Breast epithelium (tissue), 4 donors: Measurements from ENCODE around the gene B4GALT6. TPM values are rescaled to one million over a fixed set of nuclear protein-coding genes. Genes with fewer than 3 reads are reported as not detected.

Source experiments
- DNase-seq, 2 donors: peaks; one replicate each; pipeline ENCODE4 v3.0.0-alpha.2; 2019; ENCODE audit warnings: low spot score in 2 of 2
- H3K27ac ChIP-seq, 2 donors: fragments of 200-600 bp; sonication (generic) in 1 of 2; one replicate each; pipeline ENCODE4 v1.5.1; 2016 to 2019; ENCODE audit warnings: mild to moderate bottlenecking in 1 of 2
- H3K27me3 ChIP-seq, 2 donors: fragments of 200-600 bp; sonication (generic) in 1 of 2; one replicate each; pipeline versions ENCODE4 v1.5.1 to v1.6.0; 2017 to 2019; ENCODE audit warnings: control low read depth in 1 of 2, mild to moderate bottlenecking in 1 of 2
- H3K36me3 ChIP-seq: fragments of 200-600 bp; one replicate; pipeline ENCODE4 v1.5.1; 2019
- H3K4me1 ChIP-seq, 2 donors: fragments of 200-600 bp; sonication (generic); one replicate each; pipeline ENCODE4 v1.5.1; 2016 to 2019; ENCODE audit warnings: control low read depth in 1 of 2
- H3K4me3 ChIP-seq, 3 donors: fragments of 200-600 bp; sonication (generic); 1 replicate in 2 of 3; 2 replicates in 1 of 3; pipeline ENCODE4 v1.5.1; 2016 to 2019; ENCODE audit warnings: mild to moderate bottlenecking in 3 of 3, moderate library complexity in 2 of 3
- H3K9me3 ChIP-seq, 2 donors: fragments of 200-600 bp; sonication (generic) in 1 of 2; one replicate each; pipeline ENCODE4 v1.5.1; 2016 to 2019; ENCODE audit warnings: control low read depth in 1 of 2
- POLR2A ChIP-seq: fragments of 450-650 bp; IDR thresholded peaks from one replicate; pipeline ENCODE4 v1.6.1; 2016; ENCODE audit warnings: antibody characterized with exemption, mild to moderate bottlenecking, moderate library complexity
- POLR2AphosphoS5 ChIP-seq, 3 donors: sonication (generic); formaldehyde crosslinking; IDR thresholded peaks; one replicate each; pipeline ENCODE4 v1.6.1; 2017; ENCODE audit warnings: antibody characterized with exemption in 3 of 3
- intact Hi-C: fragments of 100-400 bp; cut with DNase I; formaldehyde crosslinking; loops from one replicate; pipeline ENCODE4 v1.15.1; 2023; ENCODE audit warnings: low total_unique reads
- total RNA-seq, 3 donors: library from RNA; depleted of rRNA; stranded (reverse); fragments of >200 nt; gene quantifications; one replicate each; pipeline ENCODE4 v1.1.0, GENCODE V29; 2016
- TF ChIP-seq, protein P1 (sequence below), 3 donors: fragments of 450-650 bp; IDR thresholded peaks; one replicate each; pipeline ENCODE4 v1.5.1; 2016 to 2017; ENCODE audit warnings: antibody characterized with exemption in 3 of 3, mild to moderate bottlenecking in 3 of 3, moderate library complexity in 3 of 3

B4GALT6 gene
- total RNA-seq, 3 donors from 2014 or later = 2.9 to 3.8 (median 3.0) TPM

GRCh38 chr18:31646332-31647126, 37.9 kb downstream of the B4GALT6 start:
- Histone ChIP-seq H3K27ac (no peak overlapping the region), H3K9me3 (no peaks in the 10 kb centered on the region), H3K27me3 (no peaks in the 10 kb centered on the region), H3K4me3 (no peak overlapping the region), H3K4me1 (no peaks in the 10 kb centered on the region), H3K36me3 (no peaks in the 10 kb centered on the region)
- intact Hi-C loops = no loop called here
- TF ChIP-seq POLR2AphosphoS5 (IDR thresholded peaks at IDR 0.05) = no peak
- TF ChIP-seq, protein P1, sequence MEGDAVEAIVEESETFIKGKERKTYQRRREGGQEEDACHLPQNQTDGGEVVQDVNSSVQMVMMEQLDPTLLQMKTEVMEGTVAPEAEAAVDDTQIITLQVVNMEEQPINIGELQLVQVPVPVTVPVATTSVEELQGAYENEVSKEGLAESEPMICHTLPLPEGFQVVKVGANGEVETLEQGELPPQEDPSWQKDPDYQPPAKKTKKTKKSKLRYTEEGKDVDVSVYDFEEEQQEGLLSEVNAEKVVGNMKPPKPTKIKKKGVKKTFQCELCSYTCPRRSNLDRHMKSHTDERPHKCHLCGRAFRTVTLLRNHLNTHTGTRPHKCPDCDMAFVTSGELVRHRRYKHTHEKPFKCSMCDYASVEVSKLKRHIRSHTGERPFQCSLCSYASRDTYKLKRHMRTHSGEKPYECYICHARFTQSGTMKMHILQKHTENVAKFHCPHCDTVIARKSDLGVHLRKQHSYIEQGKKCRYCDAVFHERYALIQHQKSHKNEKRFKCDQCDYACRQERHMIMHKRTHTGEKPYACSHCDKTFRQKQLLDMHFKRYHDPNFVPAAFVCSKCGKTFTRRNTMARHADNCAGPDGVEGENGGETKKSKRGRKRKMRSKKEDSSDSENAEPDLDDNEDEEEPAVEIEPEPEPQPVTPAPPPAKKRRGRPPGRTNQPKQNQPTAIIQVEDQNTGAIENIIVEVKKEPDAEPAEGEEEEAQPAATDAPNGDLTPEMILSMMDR (IDR thresholded peaks at IDR 0.05) = no peak
- TF ChIP-seq POLR2A = no peak
- DNase-seq = no peak

DNA sequence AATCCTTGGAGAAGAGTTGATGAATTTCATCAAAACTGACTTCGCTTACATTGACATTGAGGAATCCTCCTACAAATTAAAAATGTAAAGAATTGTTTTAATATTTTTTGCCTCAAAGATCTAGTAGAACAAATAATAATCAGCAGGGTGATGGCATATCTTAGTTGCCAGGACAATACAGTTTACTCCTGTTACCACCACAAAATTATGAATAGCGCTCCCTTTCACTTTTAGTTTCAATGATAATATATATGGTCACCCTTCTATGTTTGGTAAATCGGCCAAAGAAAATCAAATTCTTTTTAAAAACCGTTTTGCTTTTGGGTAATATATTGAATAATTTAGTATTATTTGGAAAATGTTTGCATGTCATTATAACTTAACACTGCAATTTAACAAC, 39.0 kb downstream of the B4GALT6 start:
- TF ChIP-seq, protein P1 (IDR thresholded peaks at IDR 0.05) = no peak
- no peak for TF ChIP-seq POLR2AphosphoS5 (IDR thresholded peaks at IDR 0.05)
- TF ChIP-seq POLR2A = no peak
- H3K27me3 ChIP-seq = no peaks in the 10 kb centered on the region
- intact Hi-C loops = no loop called here
- H3K9me3 ChIP-seq = no peaks in the 10 kb centered on the region
- DNase-seq = no peak
- no peak overlapping the region for H3K27ac ChIP-seq
- H3K36me3 ChIP-seq = no peaks in the 10 kb centered on the region
- H3K4me1 ChIP-seq = no peaks in the 10 kb centered on the region
- H3K4me3 ChIP-seq = no peak overlapping the region

DNA sequence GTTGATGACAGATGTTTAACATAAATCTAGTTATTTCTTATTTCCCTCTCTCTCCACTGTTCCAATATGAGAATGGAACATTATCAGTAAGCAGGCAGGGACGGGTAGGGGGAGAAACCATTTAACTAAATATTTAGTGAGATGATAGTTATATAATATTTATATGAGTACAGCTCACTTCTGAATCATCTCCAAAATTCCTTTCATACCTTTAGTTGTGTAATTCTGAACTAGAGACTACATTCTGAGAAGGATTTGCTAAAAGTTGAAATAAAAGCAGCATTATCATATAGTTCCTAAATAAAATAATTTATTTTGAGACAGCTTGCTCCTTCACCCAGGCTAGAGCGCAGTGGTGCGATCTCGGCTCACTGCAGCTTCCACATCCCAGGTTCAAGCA, 41.4 kb downstream of the B4GALT6 start:
- intact Hi-C loops = no loop called here
- Histone ChIP-seq H3K4me1 (no peaks in the 10 kb centered on the region), H3K4me3 (no peak overlapping the region), H3K36me3 (no peaks in the 10 kb centered on the region), H3K27me3 (no peaks in the 10 kb centered on the region), H3K27ac (no peak overlapping the region), H3K9me3 (no peaks in the 10 kb centered on the region)
- TF ChIP-seq, protein P1 (IDR thresholded peaks at IDR 0.05) = no peak
- no peak for TF ChIP-seq POLR2A
- no peak for TF ChIP-seq POLR2AphosphoS5 (IDR thresholded peaks at IDR 0.05)
- no peak for DNase-seq

- Histone ChIP-seq H3K27me3 (no peaks in the 10 kb centered on the region), H3K36me3 (no peaks in the 10 kb centered on the region), H3K27ac (no peak overlapping the region), H3K9me3 (peaks cover 0 to 7% of the 10 kb centered on the region in 2 donors), H3K4me1 (no peaks in the 10 kb centered on the region), H3K4me3 (no peak overlapping the region)
- TF ChIP-seq POLR2AphosphoS5 (IDR thresholded peaks at IDR 0.05) (no peak), POLR2A (no peak)
- TF ChIP-seq, protein P1 (IDR thresholded peaks at IDR 0.05) = no peak
- intact Hi-C loops = no loop called here
- DNase-seq = no peak
Observed at GRCh38 chr18:31637445-31637844, 46.9 kb downstream of the B4GALT6 start.

- intact Hi-C loops = no loop called here
- no peak for DNase-seq
- H3K4me1 ChIP-seq = no peaks in the 10 kb centered on the region
- TF ChIP-seq POLR2A = no peak
- TF ChIP-seq, protein P1 (IDR thresholded peaks at IDR 0.05) = no peak
- TF ChIP-seq POLR2AphosphoS5 (IDR thresholded peaks at IDR 0.05) = no peak
- no peaks in the 10 kb centered on the region for H3K36me3 ChIP-seq
- H3K27ac ChIP-seq = no peak overlapping the region
- H3K27me3 ChIP-seq = no peaks in the 10 kb centered on the region
- H3K9me3 ChIP-seq = peaks cover 0 to 7% of the 10 kb centered on the region in 2 donors
- no peak overlapping the region for H3K4me3 ChIP-seq
Observed at GRCh38 chr18:31636387-31636786, 48.0 kb downstream of the B4GALT6 start.
